Rectal smooth muscle tissue (tissue), 1 donor: ENCODE data around the gene LRRC41.
A peak's percentile ranks its signal among the peaks of the same experiment; 100 is the strongest.
"Not testable (repeated sequence)": the region's sequence is repeated elsewhere in the genome, so short reads cannot be mapped to it uniquely, and the experiment has no call there.

ENCODE experiments used
- H3K27ac ChIP-seq: one replicate; pipeline ENCODE4 v1.7.0; 2013; ENCODE audit warnings: low read depth, low read length, inconsistent platforms
- H3K27me3 ChIP-seq: one replicate; pipeline ENCODE4 v1.7.0; 2013; ENCODE audit warnings: low read length; ENCODE audit not compliant: control insufficient read depth, insufficient read depth
- H3K36me3 ChIP-seq: one replicate; pipeline ENCODE4 v1.7.0; 2013; ENCODE audit warnings: low read length; ENCODE audit not compliant: control insufficient read depth, insufficient read depth
- H3K4me1 ChIP-seq: one replicate; pipeline ENCODE4 v1.7.0; 2013; ENCODE audit warnings: low read length; ENCODE audit not compliant: control insufficient read depth, insufficient read depth
- H3K4me3 ChIP-seq: one replicate; pipeline ENCODE4 v1.7.0; 2013; ENCODE audit warnings: low read length
- H3K9ac ChIP-seq: one replicate; pipeline ENCODE4 v1.7.0; 2013; ENCODE audit warnings: low read length

LRRC41 gene

DNA sequence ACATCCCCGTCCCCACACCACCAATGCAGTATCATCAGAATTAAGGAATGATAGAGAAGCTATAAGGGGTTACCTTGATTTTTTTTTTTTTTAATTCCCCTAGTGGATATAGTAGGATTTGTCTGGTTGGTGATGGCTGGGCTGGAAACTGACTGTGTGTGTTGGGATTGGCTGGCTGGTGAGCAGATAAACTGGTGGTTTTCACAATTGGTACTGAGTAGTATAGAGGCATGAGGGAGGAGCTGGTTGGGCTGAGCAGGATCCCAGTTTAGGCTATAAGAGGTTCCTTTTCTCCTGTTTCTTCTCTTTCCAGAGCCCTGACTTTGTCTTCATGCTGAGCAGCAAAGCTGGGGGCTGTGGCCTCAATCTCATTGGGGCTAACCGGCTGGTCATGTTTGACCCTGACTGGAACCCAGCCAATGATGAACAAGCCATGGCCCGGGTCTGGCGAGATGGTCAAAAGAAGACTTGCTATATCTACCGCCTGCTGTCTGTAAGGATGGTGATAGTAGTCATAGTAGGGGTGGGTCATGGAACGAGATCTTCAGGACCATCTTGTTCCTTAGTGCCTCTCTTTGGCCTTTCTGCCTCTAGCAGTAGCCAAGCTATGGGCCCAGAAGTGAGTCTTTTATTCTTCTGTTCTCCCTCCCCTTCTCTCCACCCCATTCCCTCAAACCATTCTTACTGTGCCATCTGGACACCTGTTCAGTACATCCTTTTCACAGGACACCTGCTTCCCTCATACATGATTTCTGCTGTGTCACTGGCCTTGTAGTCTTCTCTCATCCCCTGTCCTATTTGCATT lies 29.0 kb downstream of the LRRC41 start:
- no peak overlapping the region for H3K9ac ChIP-seq
- no peaks in the 10 kb centered on the region for H3K27me3 ChIP-seq
- no peak overlapping the region for H3K27ac ChIP-seq
- peaks cover 13% of the 10 kb centered on the region for H3K36me3 ChIP-seq
- H3K4me3 ChIP-seq: no peak overlapping the region
- no peaks in the 10 kb centered on the region for H3K4me1 ChIP-seq

DNA sequence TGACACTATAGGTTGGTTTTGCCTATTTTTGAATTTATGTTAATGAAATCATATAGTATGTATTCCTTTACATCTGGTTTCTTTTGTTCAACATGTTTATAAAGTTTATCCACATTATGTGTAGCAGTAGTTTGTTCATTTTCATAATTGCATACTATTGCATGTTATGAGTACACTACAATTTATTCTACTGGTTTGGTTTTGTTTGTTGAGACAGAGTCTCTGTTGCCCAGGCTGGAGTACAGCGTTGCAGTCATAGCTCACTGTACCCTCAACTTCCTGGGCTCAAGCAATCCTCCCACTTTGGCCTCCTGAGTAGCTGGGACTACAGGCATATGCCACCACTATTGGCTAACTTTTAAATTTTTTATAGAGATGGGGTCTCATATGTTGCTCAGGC lies 34.8 kb downstream of the LRRC41 start:
- Histone ChIP-seq H3K27ac (no peak overlapping the region), H3K36me3 (no peaks in the 10 kb centered on the region), H3K27me3 (no peaks in the 10 kb centered on the region), H3K4me3 (no peak overlapping the region), H3K4me1 (no peaks in the 10 kb centered on the region), H3K9ac (no peak overlapping the region)

DNA sequence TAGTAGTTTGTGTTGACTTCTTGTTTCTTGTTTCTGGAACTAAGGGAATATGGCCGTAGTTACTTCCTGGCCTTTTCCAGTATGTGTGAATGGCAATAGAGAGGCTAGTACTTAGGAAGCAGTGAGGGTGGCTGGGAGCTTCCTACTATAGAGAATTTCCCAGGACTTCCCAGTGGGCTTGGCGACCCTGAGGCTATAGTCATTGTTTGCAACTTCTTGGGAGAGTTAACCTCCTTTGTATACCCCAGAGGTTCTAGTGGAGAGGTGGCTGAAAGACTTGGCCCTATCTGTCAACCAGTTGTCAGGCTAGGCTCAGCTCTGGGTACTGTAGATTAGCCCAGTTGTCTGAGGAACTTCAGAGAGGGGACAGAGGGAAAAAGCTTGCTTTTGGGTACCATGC lies 40.3 kb downstream of the LRRC41 start:
- no peaks in the 10 kb centered on the region for H3K27me3 ChIP-seq
- no peak overlapping the region for H3K4me3 ChIP-seq
- H3K9ac ChIP-seq: no peak overlapping the region
- H3K36me3 ChIP-seq: no peaks in the 10 kb centered on the region
- no peak overlapping the region for H3K27ac ChIP-seq
- H3K4me1 ChIP-seq: no peaks in the 10 kb centered on the region

DNA sequence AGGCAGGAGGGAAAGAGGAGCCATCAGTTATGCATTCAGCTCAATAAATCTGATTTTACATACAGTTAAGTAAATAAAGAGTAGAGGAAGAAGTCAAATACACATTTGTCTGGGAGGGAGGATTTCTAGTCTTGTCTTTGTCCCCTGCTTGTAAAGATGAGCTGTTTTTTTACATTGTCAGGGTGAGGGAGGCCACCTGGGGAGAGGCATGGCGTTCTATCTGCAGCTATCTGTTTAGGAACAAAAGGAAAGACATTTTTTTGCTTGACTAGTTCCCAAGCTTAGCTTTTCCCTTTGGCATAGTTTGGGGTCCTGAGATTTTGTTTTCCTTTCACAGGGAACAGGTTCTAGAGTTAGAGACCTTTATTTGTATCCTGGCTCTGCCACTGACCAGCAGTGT lies 40.9 kb downstream of the LRRC41 start:
- Histone ChIP-seq H3K27ac (no peak overlapping the region), H3K4me3 (no peak overlapping the region), H3K27me3 (no peaks in the 10 kb centered on the region), H3K9ac (no peak overlapping the region), H3K36me3 (no peaks in the 10 kb centered on the region), H3K4me1 (no peaks in the 10 kb centered on the region)

DNA sequence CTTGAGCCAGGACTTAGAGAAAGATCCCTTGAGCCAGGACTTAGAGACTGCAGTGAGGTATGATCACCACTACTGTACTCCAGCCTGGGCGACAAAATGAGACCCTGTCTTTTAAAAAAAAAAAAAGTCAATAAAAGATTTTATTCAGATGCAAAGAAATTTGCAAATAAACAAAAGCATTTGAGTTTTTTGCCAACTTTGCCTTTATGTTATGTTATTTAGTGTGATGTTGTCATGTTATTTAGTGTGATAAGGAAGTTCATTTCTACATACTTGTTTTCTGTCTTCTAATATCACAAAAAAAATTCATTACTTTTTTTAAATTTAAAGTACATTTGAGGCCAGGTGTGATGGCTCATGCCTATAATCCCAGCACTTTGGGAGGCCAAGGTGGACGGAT lies 46.9 kb downstream of the LRRC41 start:
- no peak overlapping the region for H3K4me3 ChIP-seq
- no peaks in the 10 kb centered on the region for H3K36me3 ChIP-seq
- H3K27ac ChIP-seq: no peak overlapping the region
- H3K4me1 ChIP-seq: no peaks in the 10 kb centered on the region
- H3K27me3 ChIP-seq: no peaks in the 10 kb centered on the region
- H3K9ac ChIP-seq: no peak overlapping the region

DNA sequence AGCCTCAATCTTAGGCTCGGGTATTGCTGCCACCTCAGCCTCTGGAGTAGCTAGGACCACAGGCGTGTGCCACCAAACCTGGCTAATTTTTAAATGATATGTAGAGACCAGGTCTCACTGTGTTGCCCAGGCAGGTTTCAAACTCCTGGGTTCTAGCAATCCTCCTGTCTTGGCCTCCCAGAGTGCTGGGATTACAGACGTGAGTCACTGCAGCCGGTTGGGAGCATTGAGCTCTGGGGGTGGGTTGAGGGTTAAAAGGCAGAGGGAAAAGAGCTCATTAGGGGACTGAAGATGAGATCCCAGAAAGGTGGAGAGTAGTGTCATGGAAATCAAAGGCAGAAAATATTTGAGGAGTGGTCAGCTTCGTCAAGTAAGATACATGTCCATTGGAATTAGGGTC lies 48.7 kb downstream of the LRRC41 start:
- Histone ChIP-seq H3K4me1 (no peaks in the 10 kb centered on the region), H3K4me3 (no peak overlapping the region), H3K27me3 (no peaks in the 10 kb centered on the region), H3K9ac (no peak overlapping the region), H3K27ac (no peak overlapping the region), H3K36me3 (no peaks in the 10 kb centered on the region)

DNA sequence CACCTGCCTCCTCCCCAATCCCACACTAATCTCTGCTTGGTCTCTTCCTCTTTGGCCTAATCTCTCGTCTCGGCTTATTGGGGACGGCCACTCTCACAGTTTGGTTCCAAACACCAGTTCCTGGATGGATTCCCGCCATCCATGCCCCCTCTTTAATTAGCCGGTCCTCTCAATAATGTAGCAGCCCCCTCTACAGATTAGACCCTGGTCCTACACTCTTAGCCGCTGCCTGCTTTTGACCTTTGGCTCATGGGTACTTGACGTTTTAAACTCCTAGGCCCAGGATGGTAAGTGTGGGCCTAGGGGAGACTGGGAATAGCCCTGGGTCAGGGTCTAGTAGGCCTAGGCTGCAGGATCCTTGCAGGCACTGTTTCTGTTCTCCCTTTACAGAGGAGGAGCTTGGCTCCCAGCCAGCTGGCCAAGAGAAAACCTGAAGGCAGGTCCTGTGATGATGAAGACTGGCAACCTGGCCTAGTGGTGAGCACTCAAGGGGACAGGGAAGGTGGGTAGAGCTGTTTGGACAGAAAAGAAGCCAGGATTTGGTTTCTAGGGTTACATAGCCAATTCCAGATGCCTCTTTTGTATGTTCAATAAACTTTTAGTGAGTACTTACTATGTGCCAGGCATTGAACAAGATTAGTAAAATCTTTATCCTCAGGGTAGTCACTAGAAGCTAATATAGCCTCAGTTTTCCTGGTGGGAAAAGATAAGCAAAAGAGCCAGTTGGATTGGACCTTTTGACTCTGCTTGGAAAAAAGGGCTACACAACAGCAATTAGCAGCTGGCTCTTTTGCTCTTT lies 55.1 kb downstream of the LRRC41 start:
- H3K27ac ChIP-seq: no peak overlapping the region
- H3K36me3 ChIP-seq: no peaks in the 10 kb centered on the region
- H3K4me1 ChIP-seq: no peaks in the 10 kb centered on the region
- no peaks in the 10 kb centered on the region for H3K27me3 ChIP-seq
- no peak overlapping the region for H3K9ac ChIP-seq
- H3K4me3 ChIP-seq: peak overlapping the region; percentile 66

DNA sequence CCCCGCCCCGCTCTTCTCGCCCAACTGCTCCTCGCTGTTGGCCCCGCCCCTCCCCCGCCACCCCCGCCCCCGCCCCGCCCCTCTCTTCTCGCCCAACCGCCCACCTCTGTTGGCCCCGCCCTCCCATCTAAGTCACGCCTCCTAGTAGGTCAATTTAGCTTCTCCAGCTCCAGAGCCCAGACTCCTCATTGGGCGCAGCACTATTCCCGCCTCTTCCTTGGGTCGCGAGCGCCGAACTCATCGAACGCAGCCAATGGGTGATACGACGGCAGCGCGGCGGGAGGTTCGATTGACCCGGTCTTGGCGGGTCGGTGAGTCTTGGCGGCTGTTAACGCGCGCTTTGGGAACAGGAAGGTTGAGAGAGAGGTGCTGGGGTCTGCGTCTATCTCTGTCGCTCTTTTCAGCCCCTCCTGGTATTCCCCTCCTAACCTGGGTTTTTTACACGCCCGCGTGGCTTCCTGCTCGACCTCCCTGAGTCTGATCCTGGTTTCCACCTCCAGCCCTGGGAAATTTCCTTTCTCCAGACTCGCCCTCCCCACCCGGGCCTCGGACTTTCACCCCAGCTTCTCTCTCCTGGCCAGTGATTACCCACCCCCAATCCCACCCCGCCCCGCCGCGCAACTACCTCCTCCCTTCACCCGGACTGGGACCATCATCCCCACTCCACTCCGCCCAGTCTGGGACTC lies 55.8 kb downstream of the LRRC41 start, which contains the start of gene RAD54L:
TSS of gene RAD54L (plus strand) at position 328 of the 686 bp plus-strand sequence. CDS start 643 bp downstream, outside the sequence.
- Histone ChIP-seq H3K4me1 (no peaks in the 10 kb centered on the region), H3K36me3 (no peaks in the 10 kb centered on the region), H3K9ac (peak within 1 kb of the TSS; percentile 53), H3K27me3 (no peaks in the 10 kb centered on the region), H3K27ac (no peak within 1 kb of the TSS), H3K4me3 (peak within 1 kb of the TSS; percentile 75)

DNA sequence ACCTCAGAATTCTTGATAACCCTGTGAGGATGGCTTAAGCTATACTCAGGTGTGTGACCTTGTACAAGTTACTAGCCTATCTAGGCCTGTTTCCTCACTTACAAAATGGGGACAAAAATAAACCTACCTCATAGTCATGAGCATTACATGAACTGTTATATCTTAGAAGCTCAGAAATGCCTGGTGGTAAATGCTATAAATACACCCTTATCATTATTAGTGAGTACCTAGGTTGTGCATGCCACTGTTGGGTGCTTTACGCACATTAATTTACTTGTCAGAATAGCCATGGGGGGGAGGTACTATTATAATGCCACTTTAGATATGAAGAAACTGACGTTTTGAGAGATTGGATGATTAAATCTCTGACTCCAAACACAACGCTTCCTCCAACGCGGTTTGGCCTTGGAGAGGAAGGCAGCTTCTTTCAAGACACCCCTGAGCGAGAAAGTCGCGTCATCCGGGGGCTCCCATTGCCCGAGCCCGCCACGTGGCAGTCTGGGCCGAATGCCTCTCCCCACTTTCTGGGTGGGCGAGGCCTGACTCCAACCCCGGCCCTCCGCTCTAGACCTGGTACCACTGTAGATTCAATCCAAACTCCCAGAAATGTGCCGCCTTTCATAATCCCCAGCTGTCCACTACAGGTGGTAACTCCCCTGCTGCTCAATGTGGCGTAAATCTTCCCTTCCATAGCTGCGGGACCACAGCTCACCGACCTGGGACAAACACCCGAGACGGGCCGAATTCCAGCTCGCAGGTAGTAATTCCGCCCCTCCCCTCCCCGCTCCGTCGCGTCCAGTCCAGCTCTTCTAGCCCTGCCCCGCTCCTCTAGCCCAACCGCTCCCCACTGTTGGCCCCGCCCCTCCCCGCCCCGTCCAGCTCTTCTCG lies 56.6 kb downstream of the LRRC41 start:
- no peaks in the 10 kb centered on the region for H3K4me1 ChIP-seq
- H3K4me3 ChIP-seq: peak overlapping the region; percentile 75
- H3K36me3 ChIP-seq: no peaks in the 10 kb centered on the region
- no peak overlapping the region for H3K27ac ChIP-seq
- peak overlapping the region; percentile 53 for H3K9ac ChIP-seq
- no peaks in the 10 kb centered on the region for H3K27me3 ChIP-seq

DNA sequence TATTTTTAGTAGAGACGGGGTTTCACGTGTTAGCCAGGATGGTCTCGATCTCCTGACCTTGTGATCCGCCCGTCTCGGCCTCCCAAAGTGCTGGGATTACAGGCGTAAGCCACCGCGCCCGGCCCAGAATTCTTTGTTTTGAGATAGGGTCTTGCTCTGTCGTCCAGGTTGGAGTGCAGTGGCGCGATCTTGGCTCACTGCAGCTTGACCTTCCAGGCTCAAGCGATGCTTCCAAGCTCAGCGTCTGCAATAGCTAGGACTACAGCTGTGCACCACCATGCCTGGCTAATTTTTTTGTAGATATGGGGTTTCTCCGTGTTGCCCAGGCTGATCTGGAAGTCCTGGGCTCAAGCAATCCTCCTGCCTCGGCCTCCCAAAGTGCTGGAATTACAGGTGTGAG lies 57.3 kb downstream of the LRRC41 start:
- H3K27ac ChIP-seq, H3K27me3 ChIP-seq, H3K36me3 ChIP-seq, H3K4me3 ChIP-seq, H3K9ac ChIP-seq, H3K4me1 ChIP-seq: not testable (repeated sequence)

DNA sequence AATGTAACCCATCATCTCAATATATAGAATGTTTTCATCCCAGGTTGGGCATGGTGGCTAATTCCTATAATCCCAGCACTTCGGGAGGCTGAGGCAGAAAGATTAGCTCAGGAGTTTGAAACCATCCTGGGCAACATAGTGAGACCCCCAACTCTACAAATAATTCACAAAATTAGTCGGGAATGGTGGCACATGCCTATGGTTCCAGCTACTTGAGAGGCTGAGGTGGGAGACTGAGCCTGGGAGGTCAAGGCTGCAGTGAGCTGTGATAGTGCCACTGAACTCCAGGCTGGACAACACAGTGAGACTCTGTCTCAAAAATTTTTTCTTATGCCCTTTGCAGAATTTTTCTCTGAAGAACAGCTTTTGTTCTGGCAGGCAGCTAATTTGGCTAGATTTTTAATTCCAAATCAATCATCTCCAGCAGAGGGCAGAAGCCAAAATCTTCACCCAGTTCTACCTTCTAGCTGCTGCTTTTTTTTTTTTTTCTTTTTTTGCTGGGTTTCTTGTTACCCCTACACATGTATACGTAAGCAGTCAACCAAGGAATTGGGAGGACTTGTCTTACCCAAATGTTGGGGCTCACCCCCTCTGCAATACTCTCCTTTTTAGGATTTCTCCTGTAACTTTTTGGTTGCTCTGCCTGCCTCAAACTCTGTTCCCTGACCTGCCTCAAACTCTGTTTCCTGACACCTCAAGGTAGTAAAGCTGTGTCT lies 58.6 kb downstream of the LRRC41 start:
- H3K27me3 ChIP-seq: no peaks in the 10 kb centered on the region
- H3K4me3 ChIP-seq: no peak overlapping the region
- H3K27ac ChIP-seq: no peak overlapping the region
- H3K36me3 ChIP-seq: no peaks in the 10 kb centered on the region
- H3K9ac ChIP-seq: no peak overlapping the region
- H3K4me1 ChIP-seq: no peaks in the 10 kb centered on the region
